Measurements from ENCODE around the gene AGPAT3. TPM values are rescaled to one million over a fixed set of nuclear protein-coding genes. Genes with fewer than 3 reads are reported as not detected.

AGPAT3 gene
- total RNA-seq, 1 experiment from 2014 or later, result 13.0 TPM

DNA sequence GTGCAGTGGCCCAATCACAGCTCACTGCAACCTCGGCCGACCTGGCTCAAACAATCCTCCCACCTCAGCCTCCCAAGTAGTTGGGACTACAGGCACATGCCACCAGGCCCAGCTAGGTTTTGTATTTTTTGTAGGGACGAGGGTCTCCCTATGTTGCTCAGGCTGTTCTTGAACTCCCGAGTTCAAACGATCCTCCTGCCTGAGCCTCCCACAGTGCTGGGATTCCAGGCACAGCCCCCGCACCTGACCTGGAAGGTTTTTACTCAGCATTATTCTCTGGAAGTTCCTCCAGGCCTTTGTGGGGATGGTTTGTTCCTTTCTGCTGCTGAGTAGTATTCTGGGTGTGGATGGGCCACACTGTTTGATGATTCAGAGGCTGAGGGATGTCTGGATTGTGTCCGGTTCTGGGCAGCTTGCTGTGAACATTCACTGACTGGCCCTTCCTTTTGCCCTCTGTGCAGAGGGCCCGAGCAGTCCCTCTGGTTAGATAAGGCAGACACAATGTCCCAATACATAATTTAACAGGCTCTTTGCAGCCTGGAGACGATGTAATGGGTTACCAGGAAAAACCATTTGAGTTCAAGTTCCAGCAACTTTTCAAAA lies 141.1 kb downstream of the AGPAT3 start:
- Mint-ChIP-seq H3K27ac (no peak overlapping the region), H3K36me3 (ENCODE audit: insufficient read depth in 1 of 3, low read depth in 3 of 3) (no peaks in the 10 kb centered on the region), H3K27me3 (ENCODE audit: low read depth) (no peaks in the 10 kb centered on the region; the same call in 1 of the 2 replicates), H3K4me3 (no peak overlapping the region), H3K4me1 (peaks cover 12% of the 10 kb centered on the region in 2 experiments), H3K9me3 (no peaks in the 10 kb centered on the region; a peak in 1 of 5 replicates)
- H3K27me3 ChIP-seq (ENCODE audit: insufficient read depth, low read length), result no peaks in the 10 kb centered on the region; the same call in 1 of the 2 replicates
- no peak overlapping the region for H3K9ac ChIP-seq (ENCODE audit: extremely low read depth, insufficient read length, low read length)
- H3K4me2 ChIP-seq (ENCODE audit: insufficient read depth, insufficient read length, low read length), result no peak overlapping the region
- no peak overlapping the region for H2BK15ac ChIP-seq (ENCODE audit: low read depth, low read length)
- H3K56ac ChIP-seq (ENCODE audit: insufficient read length, low read depth, low read length), result no peak overlapping the region
- no peaks in the 10 kb centered on the region for H3K4me1 ChIP-seq (ENCODE audit: insufficient read depth, low read length)
- H3K9me3 ChIP-seq (ENCODE audit: control insufficient read depth, low read depth, low read length), result no peaks in the 10 kb centered on the region
- no peak overlapping the region for H3K27ac ChIP-seq (ENCODE audit: insufficient read length, low read depth, low read length)
- no peak overlapping the region for H4K8ac ChIP-seq (replicated peaks; ENCODE audit: insufficient read length, low read depth, low read length)
- no peak overlapping the region for H2BK120ac ChIP-seq (ENCODE audit: low read depth, low read length, poor library complexity, severe bottlenecking)
- H2BK12ac ChIP-seq (ENCODE audit: insufficient read length, low read depth, low read length), result no peak overlapping the region
- no peak overlapping the region for H3T11ph ChIP-seq (ENCODE audit: low read length)
- no peak overlapping the region for H3K4ac ChIP-seq (ENCODE audit: low read depth, low read length)
- DNase-seq, result no peak
- H4K20me1 ChIP-seq (ENCODE audit: control insufficient read depth, insufficient read depth, insufficient read length), result no peaks in the 10 kb centered on the region
- H2BK5ac ChIP-seq (ENCODE audit: insufficient read length, low read length), result no peak overlapping the region
- H3K23ac ChIP-seq (ENCODE audit: insufficient read length, low read depth, low read length), result no peak overlapping the region
- no peak overlapping the region for H4K5ac ChIP-seq (ENCODE audit: insufficient read length, low read depth, low read length)
- no peak overlapping the region for H4K91ac ChIP-seq (ENCODE audit: insufficient read length, low read depth, low read length)
- WGBS (ENCODE audit: extremely low coverage, insufficient read length, low lambda C conversion rate), result no CpG with 5 or more reads among the region's 9 CpGs
- no peak overlapping the region for H3K18ac ChIP-seq (ENCODE audit: insufficient read length, low read depth, low read length)
- no peak overlapping the region for H2AFZ ChIP-seq (ENCODE audit: low read length)
- no peak overlapping the region for H2AK5ac ChIP-seq (ENCODE audit: insufficient read length, low read length)
- TF ChIP-seq, protein P1, sequence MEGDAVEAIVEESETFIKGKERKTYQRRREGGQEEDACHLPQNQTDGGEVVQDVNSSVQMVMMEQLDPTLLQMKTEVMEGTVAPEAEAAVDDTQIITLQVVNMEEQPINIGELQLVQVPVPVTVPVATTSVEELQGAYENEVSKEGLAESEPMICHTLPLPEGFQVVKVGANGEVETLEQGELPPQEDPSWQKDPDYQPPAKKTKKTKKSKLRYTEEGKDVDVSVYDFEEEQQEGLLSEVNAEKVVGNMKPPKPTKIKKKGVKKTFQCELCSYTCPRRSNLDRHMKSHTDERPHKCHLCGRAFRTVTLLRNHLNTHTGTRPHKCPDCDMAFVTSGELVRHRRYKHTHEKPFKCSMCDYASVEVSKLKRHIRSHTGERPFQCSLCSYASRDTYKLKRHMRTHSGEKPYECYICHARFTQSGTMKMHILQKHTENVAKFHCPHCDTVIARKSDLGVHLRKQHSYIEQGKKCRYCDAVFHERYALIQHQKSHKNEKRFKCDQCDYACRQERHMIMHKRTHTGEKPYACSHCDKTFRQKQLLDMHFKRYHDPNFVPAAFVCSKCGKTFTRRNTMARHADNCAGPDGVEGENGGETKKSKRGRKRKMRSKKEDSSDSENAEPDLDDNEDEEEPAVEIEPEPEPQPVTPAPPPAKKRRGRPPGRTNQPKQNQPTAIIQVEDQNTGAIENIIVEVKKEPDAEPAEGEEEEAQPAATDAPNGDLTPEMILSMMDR (conservative IDR thresholded peaks at IDR 0.05), result no peak
- H3K79me1 ChIP-seq (ENCODE audit: insufficient read depth, low read depth, low read length, poor library complexity, severe bottlenecking), result no peaks in the 10 kb centered on the region
- H3K23me2 ChIP-seq (ENCODE audit: insufficient read length, low read depth, low read length, poor library complexity, severe bottlenecking), result no peaks in the 10 kb centered on the region
- no peak overlapping the region for H2BK20ac ChIP-seq (ENCODE audit: low read depth, low read length, poor library complexity, severe bottlenecking)
- no peaks in the 10 kb centered on the region for H3K79me2 ChIP-seq (ENCODE audit: insufficient read depth, low read length)
- H3K14ac ChIP-seq (ENCODE audit: insufficient read depth, low read length), result no peak overlapping the region
